BLaER1 (cell line): ENCODE results near the gene PTPRCAP.
A peak's percentile ranks its signal among the peaks of the same experiment; 100 is the strongest.

Source experiments
- H3K27ac ChIP-seq: shearing (Covaris generic); formaldehyde crosslinking; 2 replicates; pipeline ENCODE4 v1.8.1; 2022
- H3K27me3 ChIP-seq: shearing (Covaris generic); formaldehyde crosslinking; 2 replicates; pipeline ENCODE4 v1.8.1; 2022
- H3K36me3 ChIP-seq: shearing (Covaris generic); formaldehyde crosslinking; 2 replicates; pipeline ENCODE4 v1.8.1; 2022
- H3K4me1 ChIP-seq: shearing (Covaris generic); formaldehyde crosslinking; 2 replicates; pipeline ENCODE4 v1.8.1; 2022
- H3K4me2 ChIP-seq: shearing (Covaris generic); formaldehyde crosslinking; 2 replicates; pipeline ENCODE4 v1.8.1; 2022
- H3K4me3 ChIP-seq: shearing (Covaris generic); formaldehyde crosslinking; 2 replicates; pipeline ENCODE4 v1.8.1; 2022
- H3K9ac ChIP-seq: shearing (Covaris generic); formaldehyde crosslinking; 2 replicates; pipeline ENCODE4 v1.8.1; 2022
- H3K9me3 ChIP-seq: shearing (Covaris generic); formaldehyde crosslinking; 2 replicates; pipeline ENCODE4 v1.8.1; 2022
- H4K20me1 ChIP-seq: shearing (Covaris generic); formaldehyde crosslinking; 2 replicates; pipeline ENCODE4 v1.8.1; 2022
- Cebpa-rat ChIP-seq: shearing (Covaris generic); IDR thresholded peaks from 2 replicates; pipeline ENCODE4 v1.8.1; 2022

PTPRCAP gene

GRCh38 chr11:67452141-67452952, 14.9 kb upstream of the PTPRCAP start, which contains the start of gene GPR152:
Gene GPR152 (minus strand): TSS chr11:67452729. CDS start chr11:67452724, 5 bp downstream.
- peak within 1 kb of the TSS; percentile 19 for H3K4me2 ChIP-seq
- H3K27ac ChIP-seq: peak within 1 kb of the TSS; percentile 27
- no peak for TF ChIP-seq Cebpa-rat
- H4K20me1 ChIP-seq: no peaks in the 10 kb centered on the region
- no peaks in the 10 kb centered on the region for H3K9me3 ChIP-seq
- 0 out of 2 replicates have a peak within 1 kb of the TSS, but pooled peaks have one; percentile 27 for H3K9ac ChIP-seq
- no peaks in the 10 kb centered on the region for H3K27me3 ChIP-seq
- H3K36me3 ChIP-seq: no peaks in the 10 kb centered on the region
- no peak within 1 kb of the TSS for H3K4me3 ChIP-seq
- peaks cover 38% of the 10 kb centered on the region for H3K4me1 ChIP-seq

GRCh38 chr11:67451658-67451976, 14.1 kb upstream of the PTPRCAP start:
- peak overlapping the region; percentile 27 for H3K27ac ChIP-seq
- no peak overlapping the region for H3K4me3 ChIP-seq
- H3K4me2 ChIP-seq: peak overlapping the region; percentile 19
- TF ChIP-seq Cebpa-rat: no peak
- H3K27me3 ChIP-seq: no peaks in the 10 kb centered on the region
- no peaks in the 10 kb centered on the region for H3K9me3 ChIP-seq
- H3K9ac ChIP-seq: 0 out of 2 replicates have a peak overlapping the region, but pooled peaks have one; percentile 27
- H3K4me1 ChIP-seq: peaks cover 45% of the 10 kb centered on the region
- no peaks in the 10 kb centered on the region for H4K20me1 ChIP-seq
- H3K36me3 ChIP-seq: no peaks in the 10 kb centered on the region

- Histone ChIP-seq H3K9me3 (no peaks in the 10 kb centered on the region), H3K9ac (0 out of 2 replicates have a peak overlapping the region, but pooled peaks have one; percentile 27), H3K4me3 (no peak overlapping the region), H3K27me3 (no peaks in the 10 kb centered on the region), H4K20me1 (no peaks in the 10 kb centered on the region), H3K4me2 (peak overlapping the region; percentile 19), H3K4me1 (peaks cover 51% of the 10 kb centered on the region), H3K36me3 (no peaks in the 10 kb centered on the region), H3K27ac (peak overlapping the region; percentile 27; the same call in 1 of the 2 replicates)
- TF ChIP-seq Cebpa-rat: no peak
These were observed 13.5 kb upstream of the PTPRCAP start for GRCh38 chr11:67450796-67451657.

DNA sequence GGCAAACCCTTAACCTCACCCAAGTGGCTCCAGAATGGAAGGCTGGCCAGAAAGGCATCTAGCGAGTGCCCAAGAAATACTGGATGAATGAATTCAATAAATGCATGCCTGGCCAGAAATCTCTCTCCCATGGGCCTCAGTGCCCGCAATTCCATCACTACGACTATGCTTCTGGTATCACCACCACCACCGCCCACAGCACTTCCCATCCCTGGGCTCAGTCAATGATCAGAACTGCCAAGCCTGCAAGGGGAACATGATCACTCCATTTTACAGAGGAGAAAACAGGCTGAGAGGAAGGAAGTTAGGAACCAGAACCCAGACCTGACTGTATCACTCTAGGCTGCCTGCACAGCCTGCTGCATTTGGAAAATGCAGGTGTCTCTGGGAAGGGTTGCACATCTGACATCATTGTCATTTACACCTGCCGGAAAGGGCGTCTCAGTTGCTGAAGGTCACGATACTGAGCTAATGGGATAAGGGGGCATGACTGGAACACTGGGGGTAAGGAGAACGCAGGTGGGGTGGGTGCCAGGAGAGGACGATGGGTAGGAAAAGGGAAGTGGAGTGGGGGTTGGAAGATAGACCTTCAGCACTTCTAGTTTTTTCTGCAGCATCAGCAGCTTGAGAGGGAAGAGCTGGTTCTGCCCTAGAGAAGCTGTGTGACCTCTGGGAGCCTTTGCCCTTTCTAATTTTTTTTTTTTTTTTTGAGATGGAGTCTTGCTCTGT, 11.8 kb upstream of the PTPRCAP start:
- H3K4me3 ChIP-seq: no peak overlapping the region
- H3K4me1 ChIP-seq: peaks cover 68% of the 10 kb centered on the region
- peak overlapping the region; percentile 14; the same call in 1 of the 2 replicates for H3K4me2 ChIP-seq
- H3K9me3 ChIP-seq: no peaks in the 10 kb centered on the region
- H4K20me1 ChIP-seq: no peaks in the 10 kb centered on the region
- H3K27me3 ChIP-seq: no peaks in the 10 kb centered on the region
- no peak for TF ChIP-seq Cebpa-rat
- no peak overlapping the region for H3K27ac ChIP-seq
- H3K9ac ChIP-seq: no peak overlapping the region
- no peaks in the 10 kb centered on the region for H3K36me3 ChIP-seq

GRCh38 chr11:67448220-67448609, 10.7 kb upstream of the PTPRCAP start:
- Histone ChIP-seq H3K9ac (no peak overlapping the region), H3K4me3 (no peak overlapping the region), H3K27me3 (no peaks in the 10 kb centered on the region), H3K36me3 (no peaks in the 10 kb centered on the region), H3K4me1 (peaks cover 74% of the 10 kb centered on the region), H4K20me1 (no peaks in the 10 kb centered on the region), H3K27ac (no peak overlapping the region), H3K9me3 (no peaks in the 10 kb centered on the region), H3K4me2 (no peak overlapping the region)
- TF ChIP-seq Cebpa-rat: no peak

GRCh38 chr11:67445515-67445914, 8.0 kb upstream of the PTPRCAP start:
- no peaks in the 10 kb centered on the region for H3K27me3 ChIP-seq
- H3K9ac ChIP-seq: no peak overlapping the region
- peak overlapping the region; percentile 75; the same call in 1 of the 2 replicates for H3K27ac ChIP-seq
- H4K20me1 ChIP-seq: no peaks in the 10 kb centered on the region
- H3K36me3 ChIP-seq: no peaks in the 10 kb centered on the region
- no peaks in the 10 kb centered on the region for H3K9me3 ChIP-seq
- H3K4me3 ChIP-seq: no peak overlapping the region
- peaks cover 85% of the 10 kb centered on the region for H3K4me1 ChIP-seq
- TF ChIP-seq Cebpa-rat: no peak
- H3K4me2 ChIP-seq: peak overlapping the region; percentile 97

DNA sequence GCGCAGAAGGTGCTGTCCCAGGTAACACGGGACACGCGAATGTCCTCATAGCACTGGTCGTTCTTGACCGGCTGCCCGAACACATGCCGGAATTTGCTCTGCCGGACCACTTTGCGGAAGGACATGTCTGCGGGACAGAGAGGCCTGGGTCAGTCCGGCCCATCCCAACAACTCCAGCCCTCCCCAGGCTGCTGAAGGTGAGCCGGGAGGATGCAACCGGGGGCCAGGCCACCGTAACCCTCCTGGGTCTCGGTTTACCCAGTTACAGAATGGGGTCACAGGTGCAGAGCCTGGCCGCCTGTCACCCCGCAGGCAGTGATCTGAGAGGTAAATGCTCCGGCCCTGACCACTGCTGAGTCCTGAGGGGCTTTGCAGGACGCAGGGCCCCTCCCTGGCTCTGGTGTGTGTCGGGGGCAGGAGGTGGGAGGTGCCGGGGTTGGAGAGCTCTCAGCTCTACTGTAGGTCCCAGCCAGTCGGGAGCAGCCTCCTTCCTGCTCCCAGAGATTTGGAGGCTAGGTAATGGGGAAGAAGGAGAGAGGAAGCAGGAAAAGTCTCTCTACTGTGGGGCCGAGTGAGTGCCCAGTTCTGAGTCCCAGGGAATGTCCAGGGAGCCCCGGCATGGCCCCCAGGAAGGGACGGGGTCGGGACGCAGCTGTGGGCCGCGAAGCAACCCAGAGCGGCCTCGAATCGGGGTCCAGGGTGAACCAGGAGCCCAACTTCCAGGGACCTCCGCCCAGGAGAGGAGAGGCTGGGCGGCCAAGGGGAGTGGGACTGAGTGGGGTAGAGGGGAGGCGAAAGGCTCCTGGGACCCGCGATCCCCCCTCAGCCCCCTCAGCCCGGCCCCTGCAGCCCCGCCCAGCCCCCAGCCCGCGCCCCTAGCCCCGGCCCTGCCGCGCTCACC, 5.3 kb upstream of the PTPRCAP start:
- Histone ChIP-seq H3K4me3 (peak overlapping the region; percentile 67), H3K9me3 (no peaks in the 10 kb centered on the region), H3K27ac (peak overlapping the region; percentile 70), H3K9ac (peak overlapping the region; percentile 64; the same call in 1 of the 2 replicates), H4K20me1 (no peaks in the 10 kb centered on the region), H3K27me3 (no peaks in the 10 kb centered on the region), H3K4me2 (peak overlapping the region; percentile 97), H3K4me1 (peaks cover 94% of the 10 kb centered on the region), H3K36me3 (no peaks in the 10 kb centered on the region)
- TF ChIP-seq Cebpa-rat: no peak

- H3K27me3 ChIP-seq: no peaks in the 10 kb centered on the region
- no peak overlapping the region for H3K27ac ChIP-seq
- no peaks in the 10 kb centered on the region for H4K20me1 ChIP-seq
- no peak for TF ChIP-seq Cebpa-rat
- peak overlapping the region; percentile 97 for H3K4me2 ChIP-seq
- no peaks in the 10 kb centered on the region for H3K36me3 ChIP-seq
- no peaks in the 10 kb centered on the region for H3K9me3 ChIP-seq
- no peak overlapping the region for H3K9ac ChIP-seq
- no peak overlapping the region for H3K4me3 ChIP-seq
- peaks cover 91% of the 10 kb centered on the region for H3K4me1 ChIP-seq
These were observed 4.4 kb upstream of the PTPRCAP start for GRCh38 chr11:67441731-67442351.
